Stomach (tissue), 9 donors: Measurements from ENCODE around the gene CHRNB1. TPM values are rescaled to one million over a fixed set of nuclear protein-coding genes. Genes with fewer than 3 reads are reported as not detected.

Experiments
- DNase-seq, 2 donors: peaks; one replicate each; pipeline versions ENCODE4 v3.0.0 to v3.0.0-alpha.2; 2013 to 2019
- H3K27ac ChIP-seq, 5 donors: fragments of 200-600 bp in 4 of 5; sonication (generic) in 4 of 5; one replicate each; pipeline ENCODE4 v1.5.1; 2013 to 2019; ENCODE audit warnings: mild to moderate bottlenecking in 1 of 5, moderate library complexity in 1 of 5
- H3K27me3 ChIP-seq, 3 donors: fragments of 200-600 bp; sonication (generic); one replicate each; pipeline ENCODE4 v1.5.1; 2017 to 2019; ENCODE audit warnings: mixed run types in 1 of 3
- H3K36me3 ChIP-seq, 4 donors: fragments of 200-600 bp; sonication (generic); 1 replicate in 3 of 4; 2 replicates in 1 of 4; pipeline ENCODE4 v1.5.1; 2016 to 2019
- H3K4me1 ChIP-seq, 4 donors: fragments of 200-600 bp; sonication (generic); one replicate each; pipeline ENCODE4 v1.5.1; 2016 to 2019
- H3K4me3 ChIP-seq, 4 donors: fragments of 200-600 bp; sonication (generic) in 3 of 4; one replicate each; pipeline ENCODE4 v1.5.1; 2016 to 2019; ENCODE audit warnings: mild to moderate bottlenecking in 1 of 4
- H3K9me3 ChIP-seq, 4 donors: fragments of 200-600 bp; sonication (generic); one replicate each; pipeline ENCODE4 v1.5.1; 2016 to 2019
- EP300 ChIP-seq: sonication (generic); formaldehyde crosslinking; IDR thresholded peaks from one replicate; pipeline ENCODE4 v1.6.1; 2017; ENCODE audit warnings: antibody characterized with exemption
- POLR2A ChIP-seq, 4 donors: fragments of 450-650 bp; IDR thresholded peaks; one replicate each; pipeline ENCODE4 v1.6.1; 2016; ENCODE audit warnings: antibody characterized with exemption in 4 of 4, control low read depth in 2 of 4, mild to moderate bottlenecking in 1 of 4, moderate library complexity in 1 of 4
- POLR2AphosphoS5 ChIP-seq, 3 donors: sonication (generic); formaldehyde crosslinking; IDR thresholded peaks; one replicate each; pipeline ENCODE4 v1.6.1; 2016; ENCODE audit warnings: antibody characterized with exemption in 3 of 3
- WGBS, 5 donors: extraction: QIAGEN DNeasy Blood & Tissue Kit in 3 of 5; methylation state at CpG; one replicate each; pipeline versions ENCODE4 v1.1.5 to v1.1.7; 2013 to 2018; 5-methylcytosine and 5-hydroxymethylcytosine counted together
- intact Hi-C: fragments of 100-400 bp; cut with DNase I; formaldehyde crosslinking; loops from one replicate; pipeline ENCODE4 v1.15.1; 2023; ENCODE audit warnings: low total_unique reads
- polyA plus RNA-seq, 3 donors: library from polyadenylated mRNA; stranded (reverse); fragments of 200-250 nt; gene quantifications; one replicate each; pipeline ENCODE4 v1.2.3, GENCODE V29; 2013
- total RNA-seq, 5 donors: library from RNA; depleted of rRNA; stranded (reverse); fragments of >200 nt; gene quantifications; one replicate each; pipeline versions ENCODE4 v1.1.0 to v1.2.3, GENCODE V29; 2014 to 2016
- TF ChIP-seq, protein P1 (sequence below), 7 experiments: fragments of 450-650 bp in 4 of 7; fragments of 200-600 bp in 3 of 7; sonication (generic) in 3 of 7; IDR thresholded peaks; one replicate each; pipeline ENCODE4 v1.5.1; 2016 to 2019; ENCODE audit warnings: antibody characterized with exemption in 7 of 7, control low read depth in 2 of 7, mild to moderate bottlenecking in 1 of 7
- donor health status: healthy with polysubstance abuse.
- donor health status: Bipolar disorder and iron deficiency.
- donor health status: healthy.

Gene CHRNB1
- total and polyA plus RNA-seq, 8 donors = 1.8 to 12.0 (median 7.8) TPM; not detected in 2

DNA sequence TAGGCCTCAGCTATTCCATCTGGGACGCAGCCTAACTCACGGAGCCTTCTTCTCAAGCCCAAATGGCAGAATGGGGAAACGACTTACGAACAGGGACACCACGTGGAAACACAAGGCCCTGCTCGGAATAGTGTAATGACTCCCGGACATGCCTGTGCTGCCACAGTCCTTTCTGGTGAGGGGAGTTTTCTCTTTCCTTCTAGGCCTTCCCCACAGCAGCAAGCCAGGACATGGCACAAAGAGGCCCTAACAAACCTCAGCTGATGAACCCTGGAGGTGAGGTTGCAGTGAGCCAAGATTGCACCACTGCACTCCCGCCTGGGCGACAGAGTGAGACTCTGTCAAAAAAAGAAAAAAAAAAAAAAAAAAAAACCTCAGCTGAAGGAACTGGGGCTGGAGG is 19.2 kb downstream of the CHRNB1 start:
- WGBS, 5 donors = 87 to 98% (median 92%) methylated on average over 7 to 9 of the region's 9 CpGs
- no peak for TF ChIP-seq POLR2AphosphoS5 (IDR thresholded peaks at IDR 0.05)
- TF ChIP-seq POLR2A (IDR thresholded peaks at IDR 0.05) = no peak
- TF ChIP-seq, protein P1, sequence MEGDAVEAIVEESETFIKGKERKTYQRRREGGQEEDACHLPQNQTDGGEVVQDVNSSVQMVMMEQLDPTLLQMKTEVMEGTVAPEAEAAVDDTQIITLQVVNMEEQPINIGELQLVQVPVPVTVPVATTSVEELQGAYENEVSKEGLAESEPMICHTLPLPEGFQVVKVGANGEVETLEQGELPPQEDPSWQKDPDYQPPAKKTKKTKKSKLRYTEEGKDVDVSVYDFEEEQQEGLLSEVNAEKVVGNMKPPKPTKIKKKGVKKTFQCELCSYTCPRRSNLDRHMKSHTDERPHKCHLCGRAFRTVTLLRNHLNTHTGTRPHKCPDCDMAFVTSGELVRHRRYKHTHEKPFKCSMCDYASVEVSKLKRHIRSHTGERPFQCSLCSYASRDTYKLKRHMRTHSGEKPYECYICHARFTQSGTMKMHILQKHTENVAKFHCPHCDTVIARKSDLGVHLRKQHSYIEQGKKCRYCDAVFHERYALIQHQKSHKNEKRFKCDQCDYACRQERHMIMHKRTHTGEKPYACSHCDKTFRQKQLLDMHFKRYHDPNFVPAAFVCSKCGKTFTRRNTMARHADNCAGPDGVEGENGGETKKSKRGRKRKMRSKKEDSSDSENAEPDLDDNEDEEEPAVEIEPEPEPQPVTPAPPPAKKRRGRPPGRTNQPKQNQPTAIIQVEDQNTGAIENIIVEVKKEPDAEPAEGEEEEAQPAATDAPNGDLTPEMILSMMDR (IDR thresholded peaks at IDR 0.05) = no peak
- no peak for TF ChIP-seq EP300
- Histone ChIP-seq H3K27ac (no peak overlapping the region), H3K27me3 (no peaks in the 10 kb centered on the region), H3K4me3 (no peak overlapping the region), H3K9me3 (no peaks in the 10 kb centered on the region), H3K4me1 (peaks cover 7 to 36% (median 27%) of the 10 kb centered on the region in 4 donors), H3K36me3 (peaks cover 20 to 63% (median 55%) of the 10 kb centered on the region in 4 donors)
- no peak for DNase-seq
- intact Hi-C loops = no loop called here

DNA sequence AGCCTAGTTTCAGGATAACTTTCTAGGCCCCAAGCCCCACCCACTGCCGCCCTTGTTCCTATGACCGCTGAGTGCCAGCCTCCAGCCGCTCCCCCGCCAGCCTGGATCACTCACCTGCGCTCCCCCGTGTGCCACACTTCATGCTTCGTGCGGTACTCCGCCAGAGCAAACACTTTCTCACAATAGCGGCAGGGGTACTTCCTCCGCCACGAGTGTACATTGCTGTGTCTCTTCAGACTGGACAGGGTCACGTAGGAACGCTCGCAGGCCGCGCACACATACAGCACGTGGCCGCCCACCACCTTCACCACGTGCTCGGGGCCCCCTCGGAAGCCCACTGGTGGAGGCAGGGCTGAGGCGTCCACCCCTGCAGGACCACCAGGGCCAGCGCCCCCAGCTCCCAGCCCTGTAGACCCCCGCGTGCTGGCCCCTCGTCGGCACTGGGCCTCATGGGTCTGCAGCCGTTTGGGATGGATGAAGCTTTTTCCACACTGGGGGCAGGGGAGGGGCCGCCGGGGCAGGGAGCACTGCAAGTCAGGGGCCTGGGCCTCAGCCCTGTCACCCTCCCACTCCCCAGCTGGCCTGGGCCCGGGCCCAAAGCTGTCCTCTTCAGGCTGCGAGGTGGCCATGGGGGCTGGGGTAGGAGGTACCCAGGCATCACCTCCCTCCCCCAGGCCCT is 20.9 kb downstream of the CHRNB1 start:
- TF ChIP-seq EP300 = no peak
- no peak for TF ChIP-seq POLR2A (IDR thresholded peaks at IDR 0.05)
- TF ChIP-seq POLR2AphosphoS5 (IDR thresholded peaks at IDR 0.05) = no peak
- TF ChIP-seq, protein P1 (IDR thresholded peaks at IDR 0.05) = no peak
- Histone ChIP-seq H3K9me3 (no peaks in the 10 kb centered on the region), H3K4me1 (peaks cover 18 to 53% (median 35%) of the 10 kb centered on the region in 4 donors), H3K27me3 (no peaks in the 10 kb centered on the region), H3K36me3 (peaks cover 20 to 63% (median 55%) of the 10 kb centered on the region in 4 donors), H3K27ac (peak overlapping the region in 4 of 5 donors; percentile 38 to 70 (median 62)), H3K4me3 (no peak overlapping the region)
- no peak for DNase-seq
- intact Hi-C loops = no loop called here
- WGBS, 5 donors = 83 to 92% (median 90%) methylated on average over 26 to 33 of the region's 33 CpGs

DNA sequence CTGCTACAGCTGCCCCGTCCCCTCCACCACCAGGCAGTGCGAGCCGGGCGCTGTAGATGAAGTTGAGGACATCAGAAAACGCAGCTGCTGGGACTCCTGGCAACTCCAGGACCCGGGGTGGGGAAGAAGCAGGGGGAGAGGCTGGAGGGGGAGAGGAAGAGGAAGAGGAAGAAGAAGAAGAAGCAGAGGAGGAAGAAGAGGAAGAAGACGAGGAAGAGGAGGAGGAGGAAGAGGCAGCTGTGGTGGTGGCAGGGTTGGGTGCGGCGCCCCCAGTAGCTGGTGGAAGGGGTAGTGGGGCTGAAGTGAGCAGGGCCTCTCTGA is 21.4 kb downstream of the CHRNB1 start:
- Histone ChIP-seq H3K4me1 (peaks cover 20 to 58% (median 39%) of the 10 kb centered on the region in 4 donors), H3K36me3 (peaks cover 20 to 58% (median 55%) of the 10 kb centered on the region in 4 donors), H3K9me3 (no peaks in the 10 kb centered on the region), H3K27me3 (no peaks in the 10 kb centered on the region), H3K27ac (peak overlapping the region in 4 of 5 donors; percentile 38 to 70 (median 62)), H3K4me3 (no peak overlapping the region)
- WGBS, 5 donors = 77 to 91% (median 88%) methylated on average over 9 of the region's 9 CpGs
- intact Hi-C loops = no loop called here
- DNase-seq = no peak
- TF ChIP-seq POLR2A (IDR thresholded peaks at IDR 0.05) (no peak), EP300 (no peak), POLR2AphosphoS5 (IDR thresholded peaks at IDR 0.05) (no peak)
- TF ChIP-seq, protein P1 (IDR thresholded peaks at IDR 0.05) = no peak

DNA sequence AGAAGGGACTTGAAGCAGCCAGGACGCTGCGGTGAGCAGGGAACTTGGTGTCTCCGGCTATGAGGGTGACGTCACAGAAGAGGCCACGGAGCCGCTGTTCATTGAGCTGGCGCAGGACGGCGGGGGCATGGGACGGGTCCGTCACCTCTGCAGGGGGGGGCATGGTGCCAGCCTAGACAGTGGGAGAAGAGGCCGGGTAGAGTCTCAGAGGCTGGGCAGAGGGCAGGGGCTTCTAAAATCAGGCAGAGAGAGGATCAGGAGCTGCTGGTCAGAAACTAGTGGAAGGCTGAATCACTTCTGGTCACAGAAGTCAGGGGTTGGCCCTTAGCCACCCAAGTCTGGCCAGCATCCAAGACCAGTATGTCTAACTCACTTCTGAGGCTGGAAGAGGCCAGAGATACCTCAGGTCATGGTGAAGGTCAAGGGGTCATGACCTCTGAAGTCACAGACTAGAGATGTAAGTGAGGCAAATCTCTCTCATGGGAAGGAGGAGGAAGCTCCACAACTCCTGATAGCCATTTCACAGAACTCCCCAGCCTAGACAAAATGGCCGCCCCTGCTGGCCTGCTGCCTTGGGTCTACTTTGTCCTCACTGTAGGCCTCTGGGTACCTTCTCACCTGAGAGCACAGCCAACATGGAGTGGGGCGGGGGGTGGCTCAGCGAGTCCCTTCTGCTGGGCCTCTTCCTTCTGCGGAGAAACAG is 21.9 kb downstream of the CHRNB1 start:
- Histone ChIP-seq H3K4me3 (no peak overlapping the region), H3K27me3 (no peaks in the 10 kb centered on the region), H3K9me3 (no peaks in the 10 kb centered on the region), H3K27ac (peak overlapping the region in 4 of 5 donors; percentile 38 to 70 (median 62)), H3K4me1 (peaks cover 25 to 63% (median 43%) of the 10 kb centered on the region in 4 donors), H3K36me3 (peaks cover 20 to 56% (median 53%) of the 10 kb centered on the region in 4 donors)
- intact Hi-C loops = no loop called here
- TF ChIP-seq POLR2A (IDR thresholded peaks at IDR 0.05) (no peak), POLR2AphosphoS5 (IDR thresholded peaks at IDR 0.05) (peak in 1 of 3 donors; percentile 32)
- TF ChIP-seq, protein P1 (IDR thresholded peaks at IDR 0.05) = no peak
- DNase-seq = peak; percentile 47 to 60
- WGBS, 5 donors = 67 to 83% (median 82%) methylated on average over 15 to 16 of the region's 16 CpGs
